H9 (cell line): ENCODE data around the gene VPREB3. TPM values are rescaled to one million over a fixed set of nuclear protein-coding genes. Genes with fewer than 3 reads are reported as not detected.
"Not testable (repeated sequence)": the region's sequence is repeated elsewhere in the genome, so short reads cannot be mapped to it uniquely, and the experiment has no call there.

Experiments
- DNase-seq: peaks from one replicate; pipeline ENCODE4 v3.0.0-alpha.2; 2017
- H2AFZ ChIP-seq: one replicate; pipeline ENCODE4 v1.6.1; 2013; ENCODE audit warnings: mild to moderate bottlenecking, low read length, control low read depth, moderate library complexity
- H2AK5ac ChIP-seq: 2 replicates; pipeline ENCODE4 v1.6.1; 2013; ENCODE audit warnings: low read length, control low read depth, mixed read lengths; ENCODE audit not compliant: insufficient read length
- H2BK120ac ChIP-seq: one replicate; pipeline ENCODE4 v1.6.1; 2013; ENCODE audit warnings: low read depth, mild to moderate bottlenecking, low read length, control low read depth, inconsistent platforms; ENCODE audit not compliant: poor library complexity, severe bottlenecking
- H2BK12ac ChIP-seq: 2 replicates; pipeline ENCODE4 v1.6.1; 2013; ENCODE audit warnings: low read length, control low read depth, mixed read lengths, low read depth; ENCODE audit not compliant: insufficient read length
- H2BK15ac ChIP-seq: 2 replicates; pipeline ENCODE4 v1.6.1; 2013; ENCODE audit warnings: low read depth, low read length, control low read depth
- H2BK20ac ChIP-seq: one replicate; pipeline ENCODE4 v1.6.1; 2013; ENCODE audit warnings: low read depth, mild to moderate bottlenecking, low read length, control low read depth, inconsistent platforms; ENCODE audit not compliant: poor library complexity, severe bottlenecking
- H2BK5ac ChIP-seq: 2 replicates; pipeline ENCODE4 v1.6.1; 2013; ENCODE audit warnings: low read length, control low read depth, mixed read lengths; ENCODE audit not compliant: insufficient read length
- H3K14ac ChIP-seq: 2 replicates; pipeline ENCODE4 v1.6.1; 2013; ENCODE audit warnings: low read length, control low read depth; ENCODE audit not compliant: insufficient read depth
- H3K18ac ChIP-seq: 2 replicates; pipeline ENCODE4 v1.6.1; 2013; ENCODE audit warnings: low read depth, mild to moderate bottlenecking, mixed read lengths, low read length, control low read depth; ENCODE audit not compliant: insufficient read length
- H3K23ac ChIP-seq: 2 replicates; pipeline ENCODE4 v1.6.1; 2013; ENCODE audit warnings: low read length, control low read depth, mixed read lengths, low read depth; ENCODE audit not compliant: insufficient read length
- H3K23me2 ChIP-seq: 2 replicates; pipeline ENCODE4 v1.6.1; 2013; ENCODE audit warnings: low read depth, mild to moderate bottlenecking, mixed read lengths, low read length, control low read depth; ENCODE audit not compliant: insufficient read length, poor library complexity, severe bottlenecking
- H3K27ac ChIP-seq: 2 replicates; pipeline ENCODE4 v1.5.1; 2013; ENCODE audit warnings: low read length, control low read depth, mixed read lengths, low read depth; ENCODE audit not compliant: insufficient read length
- H3K27me3 ChIP-seq: 2 replicates; pipeline ENCODE4 v1.6.1; 2013; ENCODE audit warnings: low read length, control low read depth, inconsistent platforms; ENCODE audit not compliant: insufficient read depth
- H3K4ac ChIP-seq: 2 replicates; pipeline ENCODE4 v1.6.1; 2013; ENCODE audit warnings: low read depth, mild to moderate bottlenecking, control low read depth, inconsistent platforms, low read length, moderate library complexity
- H3K4me1 ChIP-seq: 2 replicates; pipeline ENCODE4 v1.6.1; 2013; ENCODE audit warnings: low read length, control low read depth, inconsistent platforms; ENCODE audit not compliant: insufficient read depth
- H3K4me2 ChIP-seq: 2 replicates; pipeline ENCODE4 v1.6.1; 2013; ENCODE audit warnings: low read length, control low read depth, mixed read lengths; ENCODE audit not compliant: insufficient read length, insufficient read depth
- H3K56ac ChIP-seq: 2 replicates; pipeline ENCODE4 v1.6.1; 2013; ENCODE audit warnings: low read depth, mild to moderate bottlenecking, mixed read lengths, low read length, control low read depth; ENCODE audit not compliant: insufficient read length
- H3K79me1 ChIP-seq: 2 replicates; pipeline ENCODE4 v1.6.1; 2013; ENCODE audit warnings: low read depth, mild to moderate bottlenecking, moderate library complexity, low read length, control low read depth, inconsistent platforms; ENCODE audit not compliant: insufficient read depth, poor library complexity, severe bottlenecking
- H3K79me2 ChIP-seq: 2 replicates; pipeline ENCODE4 v1.6.1; 2013; ENCODE audit warnings: low read length, control low read depth, inconsistent platforms; ENCODE audit not compliant: insufficient read depth
- H3K9ac ChIP-seq: 2 replicates; pipeline ENCODE4 v1.6.1; 2013; ENCODE audit warnings: low read length, control low read depth, mixed read lengths; ENCODE audit not compliant: insufficient read length; ENCODE audit errors: extremely low read depth
- H3K9me3 ChIP-seq: one replicate; pipeline ENCODE4 v1.6.1; 2013; ENCODE audit warnings: low read depth, low read length, inconsistent platforms; ENCODE audit not compliant: control insufficient read depth
- H3T11ph ChIP-seq: one replicate; pipeline ENCODE4 v1.6.1; 2013; ENCODE audit warnings: mild to moderate bottlenecking, low read length, control low read depth, inconsistent platforms
- H4K20me1 ChIP-seq: one replicate; pipeline ENCODE4 v1.6.1; 2013; ENCODE audit not compliant: control insufficient read depth, insufficient read length, insufficient read depth
- H4K5ac ChIP-seq: 2 replicates; pipeline ENCODE4 v1.6.1; 2013; ENCODE audit warnings: low read depth, mild to moderate bottlenecking, mixed read lengths, low read length, control low read depth; ENCODE audit not compliant: insufficient read length
- H4K8ac ChIP-seq: replicated peaks from 2 replicates; pipeline ENCODE4 v1.6.1; 2013; ENCODE audit warnings: low read length, control low read depth, mixed read lengths, low read depth; ENCODE audit not compliant: insufficient read length
- H4K91ac ChIP-seq: 2 replicates; pipeline ENCODE4 v1.6.1; 2013; ENCODE audit warnings: low read depth, mild to moderate bottlenecking, moderate library complexity, mixed read lengths, low read length, control low read depth; ENCODE audit not compliant: insufficient read length
- H3K27ac Mint-ChIP-seq, 3 experiments: 2 replicates in 2 of 3; 3 replicates in 1 of 3; pipeline ENCODE4 v1.8.0; 2020 to 2021; ENCODE audit warnings: mixed read lengths in 3 of 3, mild to moderate bottlenecking in 1 of 3, moderate library complexity in 1 of 3
- H3K27me3 Mint-ChIP-seq: 2 replicates; pipeline ENCODE4 v1.8.0; 2021; ENCODE audit warnings: low read depth, mild to moderate bottlenecking, moderate library complexity, mixed read lengths
- H3K36me3 Mint-ChIP-seq, 3 experiments: 2 replicates in 2 of 3; 3 replicates in 1 of 3; pipeline ENCODE4 v1.8.0; 2020 to 2021; ENCODE audit warnings: low read depth in 3 of 3, mixed read lengths in 3 of 3; ENCODE audit not compliant: insufficient read depth in 1 of 3
- H3K4me1 Mint-ChIP-seq, 2 experiments: 2 replicates each; pipeline ENCODE4 v1.8.0; 2020; ENCODE audit warnings: mixed read lengths in 2 of 2
- H3K4me3 Mint-ChIP-seq, 2 experiments: 2 replicates in 1 of 2; 3 replicates in 1 of 2; pipeline ENCODE4 v1.8.0; 2020 to 2021; ENCODE audit warnings: mild to moderate bottlenecking in 2 of 2, mixed read lengths in 2 of 2, moderate library complexity in 1 of 2
- H3K9me3 Mint-ChIP-seq, 2 experiments: 2 replicates in 1 of 2; 3 replicates in 1 of 2; pipeline ENCODE4 v1.8.0; 2020; ENCODE audit warnings: mild to moderate bottlenecking in 2 of 2, mixed read lengths in 2 of 2, moderate library complexity in 1 of 2
- WGBS: extraction: QIAGEN DNeasy Blood & Tissue Kit; methylation state at CpG from one replicate; pipeline ENCODE4 v1.1.7; 2013; ENCODE audit warnings: missing lambda C conversion rate, low lambda C conversion rate, mixed read lengths; ENCODE audit not compliant: insufficient read length; ENCODE audit errors: extremely low coverage; 5-methylcytosine and 5-hydroxymethylcytosine counted together
- total RNA-seq: library from RNA; stranded (reverse); gene quantifications from 2 replicates; pipeline ENCODE4 v1.2.1, GENCODE V29; 2021
- TF ChIP-seq, protein P1 (sequence below): fragments of 200-600 bp; sonication (generic); conservative IDR thresholded peaks from 3 replicates; pipeline ENCODE4 v1.8.0; 2021; ENCODE audit warnings: antibody characterized with exemption, mild to moderate bottlenecking

Gene VPREB3
- total RNA-seq, 1 experiment from 2014 or later, result 0.50 TPM

GRCh38 chr22:23737696-23738095 is 16.5 kb downstream of the VPREB3 start:
- Histone ChIP-seq H3K18ac (no peak overlapping the region), H4K20me1 (no peaks in the 10 kb centered on the region), H3K23ac (no peak overlapping the region), H4K8ac (no peak overlapping the region), H3K14ac (no peak overlapping the region), H2BK5ac (no peak overlapping the region), H2BK120ac (no peak overlapping the region), H3K79me1 (no peaks in the 10 kb centered on the region), H3K4me1 (no peaks in the 10 kb centered on the region), H2AK5ac (no peak overlapping the region), H4K5ac (no peak overlapping the region), H2AFZ (no peak overlapping the region), H4K91ac (no peak overlapping the region), H2BK20ac (no peak overlapping the region), H2BK12ac (no peak overlapping the region), H3K56ac (no peak overlapping the region), H3K4ac (no peak overlapping the region), H2BK15ac (no peak overlapping the region), H3K27me3 (no peaks in the 10 kb centered on the region), H3K79me2 (no peaks in the 10 kb centered on the region), H3T11ph (no peak overlapping the region), H3K4me2 (no peak overlapping the region), H3K27ac (no peak overlapping the region), H3K9me3 (no peaks in the 10 kb centered on the region), H3K9ac (no peak overlapping the region), H3K23me2 (no peaks in the 10 kb centered on the region)
- TF ChIP-seq, protein P1, sequence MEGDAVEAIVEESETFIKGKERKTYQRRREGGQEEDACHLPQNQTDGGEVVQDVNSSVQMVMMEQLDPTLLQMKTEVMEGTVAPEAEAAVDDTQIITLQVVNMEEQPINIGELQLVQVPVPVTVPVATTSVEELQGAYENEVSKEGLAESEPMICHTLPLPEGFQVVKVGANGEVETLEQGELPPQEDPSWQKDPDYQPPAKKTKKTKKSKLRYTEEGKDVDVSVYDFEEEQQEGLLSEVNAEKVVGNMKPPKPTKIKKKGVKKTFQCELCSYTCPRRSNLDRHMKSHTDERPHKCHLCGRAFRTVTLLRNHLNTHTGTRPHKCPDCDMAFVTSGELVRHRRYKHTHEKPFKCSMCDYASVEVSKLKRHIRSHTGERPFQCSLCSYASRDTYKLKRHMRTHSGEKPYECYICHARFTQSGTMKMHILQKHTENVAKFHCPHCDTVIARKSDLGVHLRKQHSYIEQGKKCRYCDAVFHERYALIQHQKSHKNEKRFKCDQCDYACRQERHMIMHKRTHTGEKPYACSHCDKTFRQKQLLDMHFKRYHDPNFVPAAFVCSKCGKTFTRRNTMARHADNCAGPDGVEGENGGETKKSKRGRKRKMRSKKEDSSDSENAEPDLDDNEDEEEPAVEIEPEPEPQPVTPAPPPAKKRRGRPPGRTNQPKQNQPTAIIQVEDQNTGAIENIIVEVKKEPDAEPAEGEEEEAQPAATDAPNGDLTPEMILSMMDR, result no peak
- Mint-ChIP-seq H3K27me3 (peaks cover 7% of the 10 kb centered on the region), H3K4me1 (peaks cover 0 to 3% of the 10 kb centered on the region in 2 experiments; a peak in 1 of 4 replicates), H3K36me3 (no peaks in the 10 kb centered on the region; a peak in 2 of 7 replicates), H3K4me3 (no peak overlapping the region), H3K27ac (no peak overlapping the region), H3K9me3 (no peaks in the 10 kb centered on the region)
- DNase-seq, result no peak

DNA sequence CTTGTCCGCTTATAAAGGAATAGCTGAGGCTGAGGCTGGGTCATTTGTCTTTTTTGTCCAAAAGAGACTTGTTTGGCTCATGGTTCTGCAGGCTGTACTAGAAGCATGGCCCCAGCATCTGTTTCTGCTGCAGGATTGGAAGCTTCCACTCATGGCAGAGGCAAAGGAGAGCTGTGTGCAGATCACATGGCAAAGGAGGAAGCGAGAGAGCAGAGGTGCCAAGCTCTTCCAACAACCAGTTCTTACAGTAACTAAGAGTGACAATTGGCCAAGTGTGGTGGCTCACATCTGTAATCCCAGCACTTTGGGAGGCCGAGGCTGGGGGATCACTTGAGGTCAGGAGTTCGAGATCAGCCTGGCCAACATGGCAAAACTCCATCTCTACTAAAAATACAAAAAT is 26.1 kb downstream of the VPREB3 start:
- not testable (repeated sequence) for H4K5ac ChIP-seq, H2AFZ ChIP-seq, H3K4me1 Mint-ChIP-seq, H4K20me1 ChIP-seq, H3K79me1 ChIP-seq, H3K9me3 ChIP-seq, H4K91ac ChIP-seq, H3K9me3 Mint-ChIP-seq, H2BK15ac ChIP-seq, H3K79me2 ChIP-seq, H3K23me2 ChIP-seq, H3K4me3 Mint-ChIP-seq, H2AK5ac ChIP-seq, H3K27ac ChIP-seq, H3T11ph ChIP-seq, H2BK120ac ChIP-seq, H3K56ac ChIP-seq, H3K18ac ChIP-seq, H3K4me2 ChIP-seq, H3K4ac ChIP-seq, H3K36me3 Mint-ChIP-seq, DNase-seq, H3K4me1 ChIP-seq, H3K27me3 ChIP-seq, H3K9ac ChIP-seq, H3K23ac ChIP-seq, H4K8ac ChIP-seq, H2BK5ac ChIP-seq, H2BK20ac ChIP-seq, H3K14ac ChIP-seq, H2BK12ac ChIP-seq
- Mint-ChIP-seq H3K27ac (peak overlapping the region in 1 of 3 experiments; percentile 74; a peak in 1 of 7 replicates), H3K27me3 (peaks cover 16% of the 10 kb centered on the region)
- no CpG with 5 or more reads among the region's 4 CpGs for WGBS
